ENCODE data around the gene TOMT. TPM values are rescaled to one million over a fixed set of nuclear protein-coding genes. Genes with fewer than 3 reads are reported as not detected.

Gene TOMT
- total RNA-seq, 1 donor from 2014 or later: not detected

DNA sequence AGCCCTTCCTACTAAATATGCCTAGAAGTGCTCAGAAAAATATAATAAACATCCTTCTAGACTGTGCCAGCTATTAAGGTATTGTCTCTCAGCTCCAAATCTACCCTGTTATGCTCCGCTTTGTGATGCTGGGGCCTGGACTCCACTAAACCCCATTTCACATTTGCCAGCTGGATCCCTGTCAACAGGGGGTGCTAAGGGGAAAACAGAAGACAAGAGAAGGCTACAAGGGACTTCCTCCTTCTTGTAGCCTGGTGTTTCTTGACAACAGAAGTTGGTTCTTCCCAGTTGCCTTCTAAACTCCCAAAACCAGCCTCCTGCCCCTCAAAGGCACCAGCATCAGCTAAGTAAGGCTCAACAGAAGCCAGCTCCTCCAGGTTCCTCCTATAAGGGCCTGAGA is 30.6 kb upstream of the TOMT start:
- TF ChIP-seq, protein P1, sequence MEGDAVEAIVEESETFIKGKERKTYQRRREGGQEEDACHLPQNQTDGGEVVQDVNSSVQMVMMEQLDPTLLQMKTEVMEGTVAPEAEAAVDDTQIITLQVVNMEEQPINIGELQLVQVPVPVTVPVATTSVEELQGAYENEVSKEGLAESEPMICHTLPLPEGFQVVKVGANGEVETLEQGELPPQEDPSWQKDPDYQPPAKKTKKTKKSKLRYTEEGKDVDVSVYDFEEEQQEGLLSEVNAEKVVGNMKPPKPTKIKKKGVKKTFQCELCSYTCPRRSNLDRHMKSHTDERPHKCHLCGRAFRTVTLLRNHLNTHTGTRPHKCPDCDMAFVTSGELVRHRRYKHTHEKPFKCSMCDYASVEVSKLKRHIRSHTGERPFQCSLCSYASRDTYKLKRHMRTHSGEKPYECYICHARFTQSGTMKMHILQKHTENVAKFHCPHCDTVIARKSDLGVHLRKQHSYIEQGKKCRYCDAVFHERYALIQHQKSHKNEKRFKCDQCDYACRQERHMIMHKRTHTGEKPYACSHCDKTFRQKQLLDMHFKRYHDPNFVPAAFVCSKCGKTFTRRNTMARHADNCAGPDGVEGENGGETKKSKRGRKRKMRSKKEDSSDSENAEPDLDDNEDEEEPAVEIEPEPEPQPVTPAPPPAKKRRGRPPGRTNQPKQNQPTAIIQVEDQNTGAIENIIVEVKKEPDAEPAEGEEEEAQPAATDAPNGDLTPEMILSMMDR (IDR thresholded peaks at IDR 0.05): no peak
- Mint-ChIP-seq H3K27ac (ENCODE audit: unreplicated experiment) (peak overlapping the region; percentile 52), H3K4me3 (ENCODE audit: unreplicated experiment) (no peak overlapping the region), H3K9me3 (ENCODE audit: unreplicated experiment) (no peaks in the 10 kb centered on the region), H3K27me3 (ENCODE audit: unreplicated experiment) (no peaks in the 10 kb centered on the region), H3K4me1 (ENCODE audit: unreplicated experiment) (peaks cover 45% of the 10 kb centered on the region), H3K36me3 (ENCODE audit: unreplicated experiment) (peaks cover 4% of the 10 kb centered on the region)
- DNase-seq (ENCODE audit: extremely low spot score, unreplicated experiment): no peak

- peaks cover 43% of the 10 kb centered on the region for H3K4me1 Mint-ChIP-seq (ENCODE audit: unreplicated experiment)
- no peaks in the 10 kb centered on the region for H3K27me3 Mint-ChIP-seq (ENCODE audit: unreplicated experiment)
- no peak for DNase-seq (ENCODE audit: extremely low spot score, unreplicated experiment)
- no peaks in the 10 kb centered on the region for H3K9me3 Mint-ChIP-seq (ENCODE audit: unreplicated experiment)
- H3K36me3 Mint-ChIP-seq (ENCODE audit: unreplicated experiment): peaks cover 4% of the 10 kb centered on the region
- H3K27ac Mint-ChIP-seq (ENCODE audit: unreplicated experiment): no peak overlapping the region
- no peak overlapping the region for H3K4me3 Mint-ChIP-seq (ENCODE audit: unreplicated experiment)
- TF ChIP-seq, protein P1 (IDR thresholded peaks at IDR 0.05): no peak
These were observed 30.0 kb upstream of the TOMT start for GRCh38 chr11:72075756-72076155.

DNA sequence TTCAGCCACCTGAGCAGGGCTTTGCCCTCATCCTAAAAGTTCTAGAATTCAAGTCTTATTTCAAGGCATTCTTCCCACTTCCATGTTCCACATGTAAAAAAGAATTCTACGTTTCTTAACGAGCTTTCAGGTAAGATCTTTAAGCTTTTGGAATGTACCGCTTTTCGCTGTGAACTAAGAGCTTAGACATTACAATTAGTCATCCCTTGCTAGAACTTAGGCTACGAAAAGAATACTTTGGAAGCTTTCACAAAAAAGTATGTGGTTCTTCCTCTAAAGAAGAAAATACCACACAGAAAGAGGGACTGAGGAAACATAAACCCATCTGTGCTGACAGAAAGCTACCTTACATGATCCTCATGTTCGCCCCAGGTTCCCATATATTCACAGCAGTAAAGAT is 27.2 kb upstream of the TOMT start:
- no peak for DNase-seq (ENCODE audit: extremely low spot score, unreplicated experiment)
- TF ChIP-seq, protein P1 (IDR thresholded peaks at IDR 0.05): no peak
- H3K9me3 Mint-ChIP-seq (ENCODE audit: unreplicated experiment): no peaks in the 10 kb centered on the region
- peak overlapping the region; percentile 88 for H3K4me3 Mint-ChIP-seq (ENCODE audit: unreplicated experiment)
- no peaks in the 10 kb centered on the region for H3K27me3 Mint-ChIP-seq (ENCODE audit: unreplicated experiment)
- H3K27ac Mint-ChIP-seq (ENCODE audit: unreplicated experiment): peak overlapping the region; percentile 46
- H3K36me3 Mint-ChIP-seq (ENCODE audit: unreplicated experiment): peaks cover 4% of the 10 kb centered on the region
- H3K4me1 Mint-ChIP-seq (ENCODE audit: unreplicated experiment): peaks cover 30% of the 10 kb centered on the region

- Mint-ChIP-seq H3K27ac (ENCODE audit: unreplicated experiment) (peak overlapping the region; percentile 99), H3K4me1 (ENCODE audit: unreplicated experiment) (peaks cover 30% of the 10 kb centered on the region), H3K27me3 (ENCODE audit: unreplicated experiment) (no peaks in the 10 kb centered on the region), H3K9me3 (ENCODE audit: unreplicated experiment) (no peaks in the 10 kb centered on the region), H3K36me3 (ENCODE audit: unreplicated experiment) (peaks cover 4% of the 10 kb centered on the region), H3K4me3 (ENCODE audit: unreplicated experiment) (peak overlapping the region; percentile 88)
- TF ChIP-seq, protein P1 (IDR thresholded peaks at IDR 0.05): no peak
- no peak for DNase-seq (ENCODE audit: extremely low spot score, unreplicated experiment)
These were observed 25.9 kb upstream of the TOMT start for GRCh38 chr11:72079819-72080325.

DNA sequence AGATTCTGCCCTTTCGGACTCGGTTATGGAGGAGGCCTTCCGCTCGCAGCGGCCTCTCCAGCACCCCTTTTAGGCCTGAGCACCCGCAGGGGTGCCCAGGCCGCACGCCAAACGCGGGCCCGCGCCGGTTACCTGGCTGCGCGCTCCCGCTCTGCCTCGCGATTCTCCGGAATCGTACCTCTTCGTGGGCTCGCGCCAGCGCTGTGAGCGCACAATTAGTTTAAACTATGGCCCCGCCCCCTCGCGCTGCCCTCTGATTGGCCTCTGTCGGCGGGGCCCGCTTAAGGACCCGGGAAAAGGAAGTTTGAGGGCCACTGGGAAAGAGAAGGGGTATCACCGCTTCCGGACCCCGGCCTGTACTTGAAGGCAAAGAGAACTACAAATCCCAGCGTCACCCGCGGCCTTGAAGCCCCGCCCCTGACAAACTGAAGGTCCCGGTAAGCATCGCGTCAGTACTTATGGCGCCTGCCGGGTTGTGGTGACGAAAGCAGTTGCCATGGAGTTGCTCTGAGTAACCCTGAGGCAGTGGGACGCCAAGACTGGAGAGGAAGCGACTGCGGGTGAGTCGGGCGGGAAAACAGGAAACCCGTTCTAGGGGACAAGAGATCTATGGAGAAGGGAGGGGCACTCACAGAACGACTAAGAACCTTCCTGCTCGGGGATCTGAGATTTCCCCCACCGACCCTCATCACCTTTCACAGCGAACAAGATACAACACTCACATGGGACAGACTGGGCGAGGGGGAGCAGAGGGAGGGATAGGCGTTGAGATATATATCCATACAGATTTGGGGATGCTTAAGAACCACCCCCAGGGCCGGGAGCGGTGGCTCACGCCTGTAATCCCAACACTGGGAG is 25.2 kb upstream of the TOMT start, which contains the start of the genes LRRC51 and NUMA1:
Gene LRRC51 (plus strand): TSS at position 525 of the 858 bp plus-strand sequence. CDS start 8,234 bp downstream, outside the sequence.
Gene NUMA1 (minus strand): TSS at position 217 of the 858 bp plus-strand sequence. CDS start 44,599 bp downstream, outside the sequence.
- peak within 1 kb of the TSS; percentile 88 for H3K4me3 Mint-ChIP-seq (ENCODE audit: unreplicated experiment)
- peaks cover 3% of the 10 kb centered on the region for H3K36me3 Mint-ChIP-seq (ENCODE audit: unreplicated experiment)
- peaks cover 30% of the 10 kb centered on the region for H3K4me1 Mint-ChIP-seq (ENCODE audit: unreplicated experiment)
- DNase-seq (ENCODE audit: extremely low spot score, unreplicated experiment): peak; percentile 99
- H3K27ac Mint-ChIP-seq (ENCODE audit: unreplicated experiment): peak within 1 kb of the TSS; percentile 99
- H3K9me3 Mint-ChIP-seq (ENCODE audit: unreplicated experiment): no peaks in the 10 kb centered on the region
- TF ChIP-seq, protein P1 (IDR thresholded peaks at IDR 0.05): no peak
- H3K27me3 Mint-ChIP-seq (ENCODE audit: unreplicated experiment): no peaks in the 10 kb centered on the region

Measured in osteocyte (in vitro differentiated cells).